ENCODE data around the gene NFYC. TPM values are rescaled to one million over a fixed set of nuclear protein-coding genes. Genes with fewer than 3 reads are reported as not detected.

NFYC gene
- total and polyA plus RNA-seq, 8 donors = 23.3 to 76.4 (median 40.9) TPM

DNA sequence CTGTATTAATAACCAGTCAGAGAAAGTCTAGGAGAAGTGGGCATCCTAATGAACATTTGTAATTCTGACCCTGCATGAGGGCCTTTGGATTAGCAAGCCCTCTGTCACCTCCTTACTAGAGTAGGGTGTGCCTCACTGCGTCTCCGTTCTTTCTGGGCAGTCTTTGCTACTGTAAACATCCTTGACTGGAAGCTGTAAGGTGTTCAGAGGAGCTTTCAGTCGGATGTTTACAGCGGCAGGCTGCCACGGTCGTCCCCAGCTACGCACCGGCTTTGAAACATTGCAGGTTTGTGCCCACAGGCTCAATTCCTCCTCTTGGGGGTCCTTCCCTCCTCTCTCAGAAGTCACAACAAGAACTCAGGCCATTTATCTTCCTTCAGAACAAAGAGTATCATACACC, 62.7 kb downstream of the NFYC start:
- peaks cover 0 to 15% (median 3%) of the 10 kb centered on the region in 4 donors for H3K4me1 ChIP-seq
- peaks cover 41 to 100% (median 92%) of the 10 kb centered on the region in 4 donors for H3K36me3 ChIP-seq
- TF ChIP-seq POLR2A (IDR thresholded peaks at IDR 0.05) = no peak
- no peak for TF ChIP-seq EP300 (IDR thresholded peaks at IDR 0.05)
- TF ChIP-seq POLR2AphosphoS5 (IDR thresholded peaks at IDR 0.05) = peak in 1 of 3 donors; percentile 6
- TF ChIP-seq, protein P1, sequence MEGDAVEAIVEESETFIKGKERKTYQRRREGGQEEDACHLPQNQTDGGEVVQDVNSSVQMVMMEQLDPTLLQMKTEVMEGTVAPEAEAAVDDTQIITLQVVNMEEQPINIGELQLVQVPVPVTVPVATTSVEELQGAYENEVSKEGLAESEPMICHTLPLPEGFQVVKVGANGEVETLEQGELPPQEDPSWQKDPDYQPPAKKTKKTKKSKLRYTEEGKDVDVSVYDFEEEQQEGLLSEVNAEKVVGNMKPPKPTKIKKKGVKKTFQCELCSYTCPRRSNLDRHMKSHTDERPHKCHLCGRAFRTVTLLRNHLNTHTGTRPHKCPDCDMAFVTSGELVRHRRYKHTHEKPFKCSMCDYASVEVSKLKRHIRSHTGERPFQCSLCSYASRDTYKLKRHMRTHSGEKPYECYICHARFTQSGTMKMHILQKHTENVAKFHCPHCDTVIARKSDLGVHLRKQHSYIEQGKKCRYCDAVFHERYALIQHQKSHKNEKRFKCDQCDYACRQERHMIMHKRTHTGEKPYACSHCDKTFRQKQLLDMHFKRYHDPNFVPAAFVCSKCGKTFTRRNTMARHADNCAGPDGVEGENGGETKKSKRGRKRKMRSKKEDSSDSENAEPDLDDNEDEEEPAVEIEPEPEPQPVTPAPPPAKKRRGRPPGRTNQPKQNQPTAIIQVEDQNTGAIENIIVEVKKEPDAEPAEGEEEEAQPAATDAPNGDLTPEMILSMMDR (IDR thresholded peaks at IDR 0.05) = no peak
- intact Hi-C loops (cut with DNase I; ENCODE audit: low total_unique reads) = no loop called here
- H3K27me3 ChIP-seq = no peaks in the 10 kb centered on the region
- no peaks in the 10 kb centered on the region for H3K9me3 ChIP-seq
- H3K27ac ChIP-seq = no peak overlapping the region
- H3K4me3 ChIP-seq = no peak overlapping the region
- DNase-seq = peak in 1 of 2 donors; percentile 23
- WGBS, 5 donors = 50 to 70% (median 55%) methylated on average over 8 of the region's 8 CpGs

DNA sequence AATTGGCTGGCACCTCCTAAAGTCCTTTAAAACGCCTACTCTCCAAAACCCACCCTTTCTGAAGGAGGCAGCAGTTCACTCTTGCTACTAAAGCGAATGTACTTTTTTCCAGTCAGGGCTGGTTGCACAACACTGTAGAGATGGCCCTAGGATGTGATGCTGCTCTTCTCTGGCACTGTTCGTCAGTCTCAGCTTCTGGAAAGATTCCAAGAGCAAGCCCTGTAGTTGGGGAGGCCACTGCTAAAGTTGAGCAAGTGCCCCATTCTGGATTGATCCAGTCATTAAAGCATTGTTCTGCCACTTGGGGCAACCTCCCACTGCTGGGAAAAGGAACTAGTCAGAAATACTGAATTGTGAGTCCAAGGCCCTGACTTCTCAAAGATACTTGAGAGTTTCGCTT, 63.6 kb downstream of the NFYC start:
- Histone ChIP-seq H3K4me3 (no peak overlapping the region), H3K27ac (peak overlapping the region in 1 of 5 donors; percentile 12), H3K9me3 (no peaks in the 10 kb centered on the region), H3K36me3 (peaks cover 50 to 100% (median 92%) of the 10 kb centered on the region in 4 donors), H3K27me3 (no peaks in the 10 kb centered on the region), H3K4me1 (peaks cover 0 to 12% (median 3%) of the 10 kb centered on the region in 4 donors)
- no peak for TF ChIP-seq EP300 (IDR thresholded peaks at IDR 0.05)
- TF ChIP-seq, protein P1 (IDR thresholded peaks at IDR 0.05) = no peak
- TF ChIP-seq POLR2AphosphoS5 (IDR thresholded peaks at IDR 0.05) = no peak
- no peak for TF ChIP-seq POLR2A (IDR thresholded peaks at IDR 0.05)
- intact Hi-C loops (cut with DNase I; ENCODE audit: low total_unique reads) = no loop called here
- DNase-seq = no peak
- 72 to 88% (median 83%) methylated on average over 4 of the region's 4 CpGs for WGBS, 5 donors

DNA sequence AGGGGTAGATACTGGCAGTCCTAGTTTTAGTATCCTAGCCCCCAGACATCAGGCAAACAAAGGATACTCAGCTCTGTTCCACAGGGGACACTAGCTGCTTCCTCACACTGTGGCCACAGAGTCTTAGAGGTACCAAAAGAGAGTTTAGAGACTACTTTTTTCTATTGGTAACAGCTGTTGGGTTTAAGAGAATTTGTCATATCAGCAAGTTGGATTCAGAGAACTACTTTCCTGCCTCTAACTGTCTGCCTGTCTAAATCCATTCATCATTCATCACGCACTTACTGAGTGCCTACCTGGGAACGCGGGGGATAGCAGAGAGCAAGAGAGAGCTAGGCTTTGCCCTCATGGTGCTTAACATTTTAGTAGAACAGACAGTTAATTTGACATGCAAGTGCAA, 65.0 kb downstream of the NFYC start:
- no peak for TF ChIP-seq POLR2AphosphoS5 (IDR thresholded peaks at IDR 0.05)
- no peak for TF ChIP-seq POLR2A (IDR thresholded peaks at IDR 0.05)
- TF ChIP-seq, protein P1 (IDR thresholded peaks at IDR 0.05) = no peak
- TF ChIP-seq EP300 (IDR thresholded peaks at IDR 0.05) = no peak
- Histone ChIP-seq H3K4me3 (no peak overlapping the region), H3K27me3 (no peaks in the 10 kb centered on the region), H3K4me1 (peaks cover 0 to 14% (median 5%) of the 10 kb centered on the region in 4 donors), H3K9me3 (no peaks in the 10 kb centered on the region), H3K27ac (no peak overlapping the region), H3K36me3 (peaks cover 52 to 100% (median 94%) of the 10 kb centered on the region in 4 donors)
- no peak for DNase-seq
- intact Hi-C loops (cut with DNase I; ENCODE audit: low total_unique reads) = no loop called here
- 93 to 98% (median 95%) methylated on average over 3 of the region's 3 CpGs for WGBS, 5 donors

DNA sequence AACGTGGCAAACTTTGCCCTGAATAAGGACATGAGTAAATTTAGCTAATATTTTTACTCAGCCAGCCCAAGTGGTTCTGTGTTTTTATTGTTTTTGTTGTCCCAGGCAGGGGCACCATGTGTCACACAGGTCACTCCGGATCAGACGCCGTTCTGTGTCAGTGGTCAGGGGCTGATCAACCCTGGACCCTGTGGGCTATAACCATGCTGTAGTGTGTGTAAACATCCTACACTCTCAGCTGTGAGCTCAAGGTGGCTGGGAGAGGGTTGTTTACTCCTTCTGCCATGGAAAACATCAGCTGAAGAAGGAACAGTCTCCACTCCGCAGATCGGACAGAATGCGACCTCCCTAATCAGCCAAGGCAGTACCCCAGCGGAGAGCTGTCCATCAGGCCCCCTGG, 65.6 kb downstream of the NFYC start:
- Histone ChIP-seq H3K27ac (no peak overlapping the region), H3K9me3 (no peaks in the 10 kb centered on the region), H3K27me3 (no peaks in the 10 kb centered on the region), H3K4me1 (peaks cover 0 to 20% (median 5%) of the 10 kb centered on the region in 4 donors), H3K36me3 (peaks cover 52 to 100% (median 96%) of the 10 kb centered on the region in 4 donors), H3K4me3 (no peak overlapping the region)
- intact Hi-C loops (cut with DNase I; ENCODE audit: low total_unique reads) = no loop called here
- no peak for TF ChIP-seq EP300 (IDR thresholded peaks at IDR 0.05)
- TF ChIP-seq, protein P1 (IDR thresholded peaks at IDR 0.05) = no peak
- no peak for TF ChIP-seq POLR2AphosphoS5 (IDR thresholded peaks at IDR 0.05)
- TF ChIP-seq POLR2A (IDR thresholded peaks at IDR 0.05) = no peak
- 78 to 90% (median 83%) methylated on average over 8 of the region's 8 CpGs for WGBS, 5 donors
- DNase-seq = no peak

Data from stomach (tissue), 9 donors.